PC-3 (cell line): ENCODE data around the gene RCOR1. TPM values are rescaled to one million over a fixed set of nuclear protein-coding genes. Genes with fewer than 3 reads are reported as not detected.
A peak's percentile ranks its signal among the peaks of the same experiment; 100 is the strongest.

Experiments
- ATAC-seq: fragments of 200-7000 bp; cut with Tn5 transposase; 2 replicates; pipeline ENCODE4 v1.9.1; 2020; ENCODE audit warnings: mild to moderate bottlenecking, moderate library complexity
- BruUV-seq: library from RNA; stranded (reverse); fragments of 400-500 nt; replicated peaks from 2 replicates; lab custom pipeline; 2021; lab: Mats Ljungman, UMichigan
- CTCF ChIA-PET: fragments of 300-600 bp; sonication (Branson Sonifier 250); formaldehyde crosslinking; loops from one replicate; lab custom pipeline; 2022; ENCODE audit warnings: antibody characterized with exemption; lab: Charles Lee
- POLR2A ChIA-PET: fragments of 300-600 bp; sonication (Branson Sonifier 250); formaldehyde crosslinking; loops from one replicate; lab custom pipeline; 2022; ENCODE audit warnings: antibody characterized with exemption; ENCODE audit not compliant: unreplicated experiment; lab: Charles Lee
- DNase-seq: peaks from one replicate; pipeline ENCODE4 v3.0.0-alpha.2; 2015
- H2AFZ ChIP-seq: fragments of 300-600 bp; sonication (generic); 2 replicates; pipeline ENCODE4 v1.6.0; 2016; ENCODE audit warnings: antibody characterized with exemption, low read length
- H3F3A ChIP-seq: fragments of 300-600 bp; sonication (generic); one replicate; pipeline ENCODE4 v1.6.0; 2017; ENCODE audit warnings: antibody characterized with exemption, low read length, control low read depth, mild to moderate bottlenecking; ENCODE audit not compliant: unreplicated experiment
- H3K27ac ChIP-seq: fragments of 300-600 bp; sonication (generic); 2 replicates; pipeline ENCODE4 v1.5.1; 2016; ENCODE audit warnings: mild to moderate bottlenecking, low read length
- H3K27me3 ChIP-seq: fragments of 300-600 bp; sonication (generic); 2 replicates; pipeline ENCODE4 v1.6.1; 2016; ENCODE audit warnings: low read length, mixed read lengths
- H3K36me3 ChIP-seq: fragments of 300-600 bp; sonication (generic); 2 replicates; pipeline ENCODE4 v1.6.1; 2016; ENCODE audit warnings: low read depth, mixed run types, low read length, mixed read lengths
- H3K4me1 ChIP-seq: fragments of 300-600 bp; sonication (generic); 2 replicates; pipeline ENCODE4 v1.5.1; 2016; ENCODE audit warnings: low read length; ENCODE audit not compliant: insufficient read depth
- H3K4me2 ChIP-seq: fragments of 300-600 bp; sonication (generic); 2 replicates; pipeline ENCODE4 v1.6.0; 2016; ENCODE audit warnings: low read length
- H3K4me3 ChIP-seq: fragments of 300-600 bp; sonication (generic); 2 replicates; pipeline ENCODE4 v1.5.1; 2016; ENCODE audit warnings: mild to moderate bottlenecking, low read length, mixed read lengths
- H3K79me2 ChIP-seq: fragments of 300-600 bp; sonication (generic); 2 replicates; pipeline ENCODE4 v1.6.1; 2017; ENCODE audit warnings: low read length, mixed read lengths
- H3K9ac ChIP-seq: fragments of 300-600 bp; sonication (generic); 2 replicates; pipeline ENCODE4 v1.6.0; 2016; ENCODE audit warnings: mild to moderate bottlenecking, low read length
- H3K9me2 ChIP-seq: fragments of 300-600 bp; sonication (generic); replicated peaks from 2 replicates; pipeline ENCODE4 v1.6.1; 2016; ENCODE audit warnings: mixed run types, low read length, mixed read lengths
- H3K9me3 ChIP-seq: fragments of 300-600 bp; sonication (generic); 2 replicates; pipeline ENCODE4 v1.6.1; 2016; ENCODE audit warnings: low read length, mixed read lengths
- H4K20me1 ChIP-seq: fragments of 300-600 bp; sonication (generic); 2 replicates; pipeline ENCODE4 v1.6.1; 2016; ENCODE audit warnings: low read length, mixed read lengths
- CTCF ChIP-seq: fragments of 300-600 bp; sonication (generic); conservative IDR thresholded peaks from 2 replicates; pipeline ENCODE4 v1.5.1; 2017; ENCODE audit warnings: antibody characterized with exemption, low read depth, mild to moderate bottlenecking, low read length
- EZH2 ChIP-seq: fragments of 300-600 bp; sonication (generic); IDR thresholded peaks from one replicate; pipeline ENCODE4 v1.6.1; 2017; ENCODE audit warnings: antibody characterized with exemption, mild to moderate bottlenecking, low read length; ENCODE audit not compliant: unreplicated experiment
- EZH2phosphoT487 ChIP-seq: fragments of 300-600 bp; sonication (generic); IDR thresholded peaks from 2 replicates; pipeline ENCODE4 v1.6.1; 2018; ENCODE audit warnings: mild to moderate bottlenecking, antibody characterized with exemption, low read length, borderline replicate concordance
- intact Hi-C: fragments of 100-400 bp; cut with micrococcal nuclease; formaldehyde crosslinking; loops from 2 replicates; pipeline ENCODE4 v1.9.0; 2023
- total RNA-seq: library from RNA; depleted of rRNA; stranded (reverse); fragments of >200 nt; gene quantifications from 2 replicates; pipeline ENCODE4 v1.2.3, GENCODE V29; 2014

RCOR1 gene
- total RNA-seq, 1 experiment from 2014 or later, result 22.2 TPM

GRCh38 chr14:102568115-102568614, 24.3 kb upstream of the RCOR1 start:
- Histone ChIP-seq H3F3A (no peaks in the 10 kb centered on the region), H4K20me1 (no peaks in the 10 kb centered on the region), H3K36me3 (no peaks in the 10 kb centered on the region), H3K9me3 (no peaks in the 10 kb centered on the region), H3K9me2 (no peaks in the 10 kb centered on the region), H3K4me1 (peaks cover 12% of the 10 kb centered on the region), H3K79me2 (no peaks in the 10 kb centered on the region), H3K4me2 (peak overlapping the region; percentile 60), H2AFZ (peak overlapping the region; percentile 72), H3K4me3 (no peak overlapping the region), H3K9ac (no peak overlapping the region), H3K27me3 (no peaks in the 10 kb centered on the region), H3K27ac (no peak overlapping the region)
- intact Hi-C loops, result no loop called here
- TF ChIP-seq EZH2phosphoT487, result no peak
- TF ChIP-seq CTCF, result no peak
- no peak for TF ChIP-seq EZH2
- ChIA-PET POLR2A (no interaction called here), CTCF (no interaction called here)
- ATAC-seq, result peak; percentile 84
- no TSS peak for BruUV-seq
- peak; percentile 78 for DNase-seq

- H3K4me2 ChIP-seq, result no peak overlapping the region
- ChIA-PET POLR2A (no interaction called here), CTCF (no interaction called here)
- intact Hi-C loops, result no loop called here
- no peaks in the 10 kb centered on the region for H3K79me2 ChIP-seq
- no peaks in the 10 kb centered on the region for H3F3A ChIP-seq
- no peaks in the 10 kb centered on the region for H3K9me3 ChIP-seq
- H4K20me1 ChIP-seq, result no peaks in the 10 kb centered on the region
- no peaks in the 10 kb centered on the region for H3K9me2 ChIP-seq
- DNase-seq (no peak), ATAC-seq (no peak)
- no peak overlapping the region for H2AFZ ChIP-seq
- H3K27ac ChIP-seq, result no peak overlapping the region
- peaks cover 12% of the 10 kb centered on the region for H3K4me1 ChIP-seq
- BruUV-seq, result no TSS peak
- H3K36me3 ChIP-seq, result no peaks in the 10 kb centered on the region
- no peak overlapping the region for H3K9ac ChIP-seq
- no peak overlapping the region for H3K4me3 ChIP-seq
- no peak for TF ChIP-seq EZH2phosphoT487
- no peak for TF ChIP-seq EZH2
- no peak for TF ChIP-seq CTCF
- no peaks in the 10 kb centered on the region for H3K27me3 ChIP-seq
These were observed 22.0 kb upstream of the RCOR1 start for GRCh38 chr14:102570334-102570995.

GRCh38 chr14:102571043-102571442, 21.4 kb upstream of the RCOR1 start:
- no peak for ATAC-seq
- Histone ChIP-seq H3K9me2 (no peaks in the 10 kb centered on the region), H3F3A (no peaks in the 10 kb centered on the region), H3K27me3 (no peaks in the 10 kb centered on the region), H3K9ac (no peak overlapping the region), H3K79me2 (no peaks in the 10 kb centered on the region), H3K9me3 (no peaks in the 10 kb centered on the region), H3K36me3 (no peaks in the 10 kb centered on the region), H3K4me1 (peaks cover 12% of the 10 kb centered on the region), H3K4me3 (no peak overlapping the region), H2AFZ (no peak overlapping the region; the same call in 1 of the 2 replicates), H3K4me2 (no peak overlapping the region), H4K20me1 (no peaks in the 10 kb centered on the region), H3K27ac (no peak overlapping the region)
- intact Hi-C loops, result no loop called here
- no peak for DNase-seq
- BruUV-seq, result no TSS peak
- ChIA-PET CTCF (no interaction called here), POLR2A (no interaction called here)
- TF ChIP-seq EZH2, result no peak
- no peak for TF ChIP-seq CTCF
- TF ChIP-seq EZH2phosphoT487, result no peak
